SK-N-SH (cell line): ENCODE data around the gene AP4E1.

Experiments
- EP300 ChIP-seq, 2 experiments: IDR thresholded peaks; 2 replicates each; pipeline versions ENCODE4 v1.4.0 to v1.6.1; 2012; ENCODE audit warnings: borderline replicate concordance in 1 of 2, low read depth in 1 of 2, low read length in 1 of 2
- EZH2phosphoT487 ChIP-seq: fragments of 200-600 bp; sonication (generic); IDR thresholded peaks from 2 replicates; pipeline ENCODE4 v1.6.1; 2017; ENCODE audit warnings: low read depth, mixed run types, mild to moderate bottlenecking, antibody characterized with exemption, moderate library complexity, borderline replicate concordance
- FOSL2 ChIP-seq: IDR thresholded peaks from 2 replicates; pipeline ENCODE4 v1.4.0; 2012; ENCODE audit warnings: low read depth, mild to moderate bottlenecking, moderate library complexity, borderline replicate concordance
- GATA2 ChIP-seq: sonication (generic); formaldehyde crosslinking; IDR thresholded peaks from 2 replicates; pipeline ENCODE4 v1.5.0; 2020; ENCODE audit warnings: mild to moderate bottlenecking, missing genetic modification reagents
- POLR2AphosphoS5 ChIP-seq: IDR thresholded peaks from 2 replicates; pipeline ENCODE4 v1.6.1; 2012; ENCODE audit warnings: low read depth, low read length
- RCOR1 ChIP-seq: fragments of 150-350 bp; IDR thresholded peaks from 2 replicates; pipeline ENCODE4 v1.6.1; 2017; ENCODE audit warnings: antibody characterized with exemption, low read length
- SIN3A ChIP-seq: IDR thresholded peaks from 2 replicates; pipeline ENCODE4 v1.6.1; 2012; ENCODE audit warnings: low read depth, mild to moderate bottlenecking, low read length, moderate library complexity, borderline replicate concordance
- SMC3 ChIP-seq: IDR thresholded peaks from 2 replicates; pipeline ENCODE4 v1.6.1; 2012; ENCODE audit warnings: low read depth, low read length, improper control_type of control experiment
- TAF1 ChIP-seq: IDR thresholded peaks from 2 replicates; pipeline ENCODE4 v1.6.1; 2012; ENCODE audit warnings: low read depth, mild to moderate bottlenecking, low read length, moderate library complexity, borderline replicate concordance
- TF ChIP-seq, protein P1 (sequence below): fragments of 200-600 bp; sonication (generic); IDR thresholded peaks from 2 replicates; pipeline ENCODE4 v1.6.1; 2017; ENCODE audit warnings: antibody characterized with exemption, mild to moderate bottlenecking, moderate library complexity
- TF ChIP-seq, protein P2 (sequence below): IDR thresholded peaks from 2 replicates; pipeline ENCODE4 v1.6.1; 2012; ENCODE audit warnings: mild to moderate bottlenecking, low read depth, low read length, moderate library complexity
- TF ChIP-seq, protein P3 (sequence below): IDR thresholded peaks from 2 replicates; pipeline ENCODE4 v1.4.0; 2012; ENCODE audit warnings: low read depth
- TF ChIP-seq, protein P4 (sequence below): IDR thresholded peaks from 2 replicates; pipeline ENCODE4 v1.4.0; 2012; ENCODE audit warnings: low read depth, borderline replicate concordance

DNA sequence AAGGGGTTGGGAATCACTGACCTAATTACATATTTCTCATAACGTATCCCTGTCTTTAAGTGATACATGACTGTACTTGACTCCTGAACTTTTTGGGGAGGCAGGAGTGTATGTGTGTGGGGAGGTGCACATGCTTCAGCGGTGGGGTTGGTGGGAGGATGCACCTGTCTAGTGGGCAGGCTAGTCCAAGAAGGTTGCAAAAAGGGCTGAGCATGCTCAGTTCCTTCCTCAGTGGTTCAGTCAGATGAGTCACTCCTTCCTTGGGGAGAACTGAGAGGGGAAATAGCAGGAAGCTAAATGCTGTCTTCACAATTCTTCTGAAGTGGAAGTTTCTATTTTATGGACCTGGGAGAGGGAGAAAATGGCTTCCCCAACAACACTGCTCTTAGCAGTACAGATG, 24.6 kb upstream of the AP4E1 start:
- TF ChIP-seq POLR2AphosphoS5: no peak
- TF ChIP-seq, protein P1, sequence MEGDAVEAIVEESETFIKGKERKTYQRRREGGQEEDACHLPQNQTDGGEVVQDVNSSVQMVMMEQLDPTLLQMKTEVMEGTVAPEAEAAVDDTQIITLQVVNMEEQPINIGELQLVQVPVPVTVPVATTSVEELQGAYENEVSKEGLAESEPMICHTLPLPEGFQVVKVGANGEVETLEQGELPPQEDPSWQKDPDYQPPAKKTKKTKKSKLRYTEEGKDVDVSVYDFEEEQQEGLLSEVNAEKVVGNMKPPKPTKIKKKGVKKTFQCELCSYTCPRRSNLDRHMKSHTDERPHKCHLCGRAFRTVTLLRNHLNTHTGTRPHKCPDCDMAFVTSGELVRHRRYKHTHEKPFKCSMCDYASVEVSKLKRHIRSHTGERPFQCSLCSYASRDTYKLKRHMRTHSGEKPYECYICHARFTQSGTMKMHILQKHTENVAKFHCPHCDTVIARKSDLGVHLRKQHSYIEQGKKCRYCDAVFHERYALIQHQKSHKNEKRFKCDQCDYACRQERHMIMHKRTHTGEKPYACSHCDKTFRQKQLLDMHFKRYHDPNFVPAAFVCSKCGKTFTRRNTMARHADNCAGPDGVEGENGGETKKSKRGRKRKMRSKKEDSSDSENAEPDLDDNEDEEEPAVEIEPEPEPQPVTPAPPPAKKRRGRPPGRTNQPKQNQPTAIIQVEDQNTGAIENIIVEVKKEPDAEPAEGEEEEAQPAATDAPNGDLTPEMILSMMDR: no peak
- TF ChIP-seq TAF1: no peak
- TF ChIP-seq EZH2phosphoT487: no peak
- TF ChIP-seq SMC3: no peak
- TF ChIP-seq, protein P2, sequence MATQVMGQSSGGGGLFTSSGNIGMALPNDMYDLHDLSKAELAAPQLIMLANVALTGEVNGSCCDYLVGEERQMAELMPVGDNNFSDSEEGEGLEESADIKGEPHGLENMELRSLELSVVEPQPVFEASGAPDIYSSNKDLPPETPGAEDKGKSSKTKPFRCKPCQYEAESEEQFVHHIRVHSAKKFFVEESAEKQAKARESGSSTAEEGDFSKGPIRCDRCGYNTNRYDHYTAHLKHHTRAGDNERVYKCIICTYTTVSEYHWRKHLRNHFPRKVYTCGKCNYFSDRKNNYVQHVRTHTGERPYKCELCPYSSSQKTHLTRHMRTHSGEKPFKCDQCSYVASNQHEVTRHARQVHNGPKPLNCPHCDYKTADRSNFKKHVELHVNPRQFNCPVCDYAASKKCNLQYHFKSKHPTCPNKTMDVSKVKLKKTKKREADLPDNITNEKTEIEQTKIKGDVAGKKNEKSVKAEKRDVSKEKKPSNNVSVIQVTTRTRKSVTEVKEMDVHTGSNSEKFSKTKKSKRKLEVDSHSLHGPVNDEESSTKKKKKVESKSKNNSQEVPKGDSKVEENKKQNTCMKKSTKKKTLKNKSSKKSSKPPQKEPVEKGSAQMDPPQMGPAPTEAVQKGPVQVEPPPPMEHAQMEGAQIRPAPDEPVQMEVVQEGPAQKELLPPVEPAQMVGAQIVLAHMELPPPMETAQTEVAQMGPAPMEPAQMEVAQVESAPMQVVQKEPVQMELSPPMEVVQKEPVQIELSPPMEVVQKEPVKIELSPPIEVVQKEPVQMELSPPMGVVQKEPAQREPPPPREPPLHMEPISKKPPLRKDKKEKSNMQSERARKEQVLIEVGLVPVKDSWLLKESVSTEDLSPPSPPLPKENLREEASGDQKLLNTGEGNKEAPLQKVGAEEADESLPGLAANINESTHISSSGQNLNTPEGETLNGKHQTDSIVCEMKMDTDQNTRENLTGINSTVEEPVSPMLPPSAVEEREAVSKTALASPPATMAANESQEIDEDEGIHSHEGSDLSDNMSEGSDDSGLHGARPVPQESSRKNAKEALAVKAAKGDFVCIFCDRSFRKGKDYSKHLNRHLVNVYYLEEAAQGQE: no peak
- TF ChIP-seq EP300 (IDR thresholded peaks at IDR 0.05; ENCODE audit: borderline replicate concordance in 1 of 2, low read depth in 1 of 2, low read length in 1 of 2): no peak
- no peak for TF ChIP-seq SIN3A
- TF ChIP-seq RCOR1: no peak
- TF ChIP-seq, protein P3, sequence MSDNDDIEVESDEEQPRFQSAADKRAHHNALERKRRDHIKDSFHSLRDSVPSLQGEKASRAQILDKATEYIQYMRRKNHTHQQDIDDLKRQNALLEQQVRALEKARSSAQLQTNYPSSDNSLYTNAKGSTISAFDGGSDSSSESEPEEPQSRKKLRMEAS: no peak
- TF ChIP-seq, protein P4, sequence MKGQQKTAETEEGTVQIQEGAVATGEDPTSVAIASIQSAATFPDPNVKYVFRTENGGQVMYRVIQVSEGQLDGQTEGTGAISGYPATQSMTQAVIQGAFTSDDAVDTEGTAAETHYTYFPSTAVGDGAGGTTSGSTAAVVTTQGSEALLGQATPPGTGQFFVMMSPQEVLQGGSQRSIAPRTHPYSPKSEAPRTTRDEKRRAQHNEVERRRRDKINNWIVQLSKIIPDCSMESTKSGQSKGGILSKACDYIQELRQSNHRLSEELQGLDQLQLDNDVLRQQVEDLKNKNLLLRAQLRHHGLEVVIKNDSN: no peak
- peak; percentile 41; the same call in 1 of the 2 replicates for TF ChIP-seq FOSL2
- TF ChIP-seq GATA2: no peak
